Liver (tissue), 9 donors: ENCODE data around the gene PFKFB3. TPM values are rescaled to one million over a fixed set of nuclear protein-coding genes. Genes with fewer than 3 reads are reported as not detected.
A peak's percentile ranks its signal among the peaks of the same experiment; 100 is the strongest.

Experiments used
- DNase-seq: peaks from one replicate; pipeline ENCODE4 v3.0.0-alpha.2; 2017; ENCODE audit warnings: low spot score
- H3K27ac ChIP-seq, 2 donors: one replicate each; pipeline ENCODE4 v1.7.0; 2013; ENCODE audit warnings: inconsistent platforms in 2 of 2, low read length in 2 of 2, control low read depth in 1 of 2, low read depth in 1 of 2, mild to moderate bottlenecking in 1 of 2
- H3K27me3 ChIP-seq, 4 donors: one replicate each; pipeline versions ENCODE4 v1.6.1 to v1.7.0; 2013; ENCODE audit warnings: low read length in 3 of 4, inconsistent platforms in 1 of 4, mild to moderate bottlenecking in 1 of 4, moderate library complexity in 1 of 4; ENCODE audit not compliant: control insufficient read depth in 4 of 4, insufficient read depth in 4 of 4
- H3K36me3 ChIP-seq, 4 donors: one replicate each; pipeline versions ENCODE4 v1.6.1 to v1.7.0; 2013; ENCODE audit warnings: low read length in 3 of 4, mild to moderate bottlenecking in 3 of 4, low read depth in 1 of 4, moderate library complexity in 1 of 4; ENCODE audit not compliant: control insufficient read depth in 4 of 4, insufficient read depth in 3 of 4
- H3K4me1 ChIP-seq, 4 donors: one replicate each; pipeline versions ENCODE4 v1.6.1 to v1.7.0; 2013; ENCODE audit warnings: low read length in 3 of 4, mild to moderate bottlenecking in 3 of 4, moderate library complexity in 1 of 4; ENCODE audit not compliant: control insufficient read depth in 4 of 4, insufficient read depth in 4 of 4
- H3K4me3 ChIP-seq, 3 donors: one replicate each; pipeline versions ENCODE4 v1.6.1 to v1.7.0; 2013; ENCODE audit warnings: low read length in 3 of 3, control low read depth in 1 of 3, low read depth in 1 of 3, mild to moderate bottlenecking in 1 of 3
- H3K9ac ChIP-seq, 2 donors: one replicate each; pipeline ENCODE4 v1.7.0; 2013; ENCODE audit warnings: low read length in 2 of 2, mild to moderate bottlenecking in 2 of 2, moderate library complexity in 2 of 2, control low read depth in 1 of 2, low read depth in 1 of 2
- H3K9me3 ChIP-seq, 4 donors: one replicate each; pipeline versions ENCODE4 v1.6.1 to v1.7.0; 2013; ENCODE audit warnings: low read length in 3 of 4; ENCODE audit not compliant: control insufficient read depth in 4 of 4
- ATF3 ChIP-seq: IDR thresholded peaks from 2 replicates; pipeline ENCODE4 v1.6.1; 2016; ENCODE audit warnings: antibody characterized with exemption
- CTCF ChIP-seq: fragments of 150-350 bp; IDR thresholded peaks from 2 replicates; pipeline ENCODE4 v1.5.1; 2017; ENCODE audit warnings: improper control_type of control experiment, low read depth, low read length; ENCODE audit not compliant: missing input control
- EGR1 ChIP-seq, 2 donors: IDR thresholded peaks; 2 replicates each; pipeline ENCODE4 v1.6.1; 2016 to 2018; ENCODE audit warnings: antibody characterized with exemption in 2 of 2, low read depth in 2 of 2
- FOXA1 ChIP-seq: IDR thresholded peaks from 2 replicates; pipeline ENCODE4 v1.6.1; 2016; ENCODE audit warnings: antibody characterized with exemption
- FOXA2 ChIP-seq: IDR thresholded peaks from 2 replicates; pipeline ENCODE4 v1.6.1; 2016; ENCODE audit warnings: antibody characterized with exemption
- GABPA ChIP-seq, 2 donors: IDR thresholded peaks in 1 of 2; conservative IDR thresholded peaks in 1 of 2; 2 replicates each; pipeline ENCODE4 v1.6.1; 2016; ENCODE audit warnings: antibody characterized with exemption in 2 of 2, mild to moderate bottlenecking in 1 of 2, moderate library complexity in 1 of 2
- HNF4A ChIP-seq, 2 donors: conservative IDR thresholded peaks; 2 replicates each; pipeline ENCODE4 v1.6.1; 2016; ENCODE audit warnings: antibody characterized with exemption in 2 of 2, mild to moderate bottlenecking in 2 of 2
- HNF4G ChIP-seq: IDR thresholded peaks from 2 replicates; pipeline ENCODE4 v1.6.1; 2016; ENCODE audit warnings: antibody characterized with exemption
- JUND ChIP-seq, 2 donors: IDR thresholded peaks; 2 replicates each; pipeline ENCODE4 v1.6.1; 2016; ENCODE audit warnings: antibody characterized with exemption in 2 of 2
- NR2F2 ChIP-seq: IDR thresholded peaks from 2 replicates; pipeline ENCODE4 v1.6.1; 2016; ENCODE audit warnings: antibody characterized with exemption
- RAD21 ChIP-seq, 2 donors: IDR thresholded peaks; 2 replicates each; pipeline ENCODE4 v1.6.1; 2016; ENCODE audit warnings: antibody characterized with exemption in 2 of 2, mild to moderate bottlenecking in 2 of 2
- REST ChIP-seq: IDR thresholded peaks from 2 replicates; pipeline ENCODE4 v1.6.1; 2016; ENCODE audit warnings: antibody characterized with exemption, mild to moderate bottlenecking
- RXRA ChIP-seq, 2 donors: IDR thresholded peaks; 2 replicates each; pipeline ENCODE4 v1.6.1; 2017 to 2018; ENCODE audit warnings: antibody characterized with exemption in 2 of 2, mild to moderate bottlenecking in 1 of 2
- SP1 ChIP-seq: IDR thresholded peaks from 2 replicates; pipeline ENCODE4 v1.6.1; 2018; ENCODE audit warnings: antibody characterized with exemption, mild to moderate bottlenecking
- TAF1 ChIP-seq: conservative IDR thresholded peaks from 2 replicates; pipeline ENCODE4 v1.6.1; 2016; ENCODE audit warnings: antibody characterized with exemption, mild to moderate bottlenecking
- YY1 ChIP-seq: IDR thresholded peaks from 2 replicates; pipeline ENCODE4 v1.6.1; 2016; ENCODE audit warnings: antibody characterized with exemption, mild to moderate bottlenecking
- ZBTB33 ChIP-seq: IDR thresholded peaks from 2 replicates; pipeline ENCODE4 v1.6.1; 2016; ENCODE audit warnings: antibody characterized with exemption
- WGBS: extraction: QIAGEN DNeasy Blood & Tissue Kit; methylation state at CpG from one replicate; pipeline ENCODE4 v1.1.7; 2013; 5-methylcytosine and 5-hydroxymethylcytosine counted together
- polyA plus RNA-seq, 2 donors: library from polyadenylated mRNA; stranded (reverse) in 1 of 2; unstranded in 1 of 2; fragments of 200-250 nt in 1 of 2; fragments of >200 nt in 1 of 2; fragmentation: Nextera tagmentation in 1 of 2; extraction: Ambion mirVana in 1 of 2; gene quantifications; one replicate each; pipeline versions ENCODE4 v1.2.1 to v1.2.3, GENCODE V29; 2013 to 2015
- total RNA-seq, 2 donors: library from RNA; depleted of rRNA; stranded (reverse); fragments of >200 nt; gene quantifications; one replicate each; pipeline ENCODE4 v1.2.3, GENCODE V29; 2014
- TF ChIP-seq, protein P1 (sequence below): IDR thresholded peaks from 2 replicates; pipeline ENCODE4 v1.6.1; 2016; ENCODE audit warnings: antibody characterized with exemption
- donor health status: healthy.
- donor health status: healthy.
- donor health status: healthy.
- donor health status: healthy.
- donor health status: healthy.

The PFKFB3 gene
- total and polyA plus RNA-seq, 4 donors, result 1.6 to 9.1 (median 5.8) TPM

- Histone ChIP-seq H3K36me3 (no peaks in the 10 kb centered on the region), H3K27ac (peak overlapping the region in 1 of 2 donors; percentile 58), H3K4me3 (no peak overlapping the region), H3K9me3 (no peaks in the 10 kb centered on the region), H3K4me1 (peaks cover 0 to 16% (median 9%) of the 10 kb centered on the region in 4 donors), H3K9ac (no peak overlapping the region), H3K27me3 (no peaks in the 10 kb centered on the region)
- 81% methylated on average over 7 of the region's 7 CpGs for WGBS
- TF ChIP-seq NR2F2 (no peak), YY1 (no peak)
- no peak for DNase-seq
Measured at GRCh38 chr10:6270951-6271350, 68.2 kb downstream of the PFKFB3 start.

DNA sequence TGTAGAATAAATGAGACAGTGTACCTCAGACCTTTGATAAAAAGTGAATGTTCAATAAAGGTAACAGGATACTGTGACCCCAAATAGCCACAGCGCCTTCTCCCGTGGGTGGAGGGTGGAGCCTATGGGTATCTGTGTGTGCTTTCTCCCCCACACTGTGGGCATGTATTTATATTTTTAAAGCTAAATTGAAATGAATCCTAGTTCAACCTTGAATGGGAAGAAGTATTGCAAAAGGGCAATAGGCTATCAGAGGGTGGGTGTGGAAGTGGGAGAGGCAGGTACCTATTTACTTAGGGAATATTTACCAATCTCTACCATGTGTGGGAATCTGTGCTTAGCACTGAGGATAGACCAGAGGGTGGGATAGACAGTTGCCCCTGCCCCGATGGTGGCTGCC, 68.9 kb downstream of the PFKFB3 start:
- no peak overlapping the region for H3K4me3 ChIP-seq
- no peaks in the 10 kb centered on the region for H3K9me3 ChIP-seq
- peak overlapping the region; percentile 44 to 58 for H3K27ac ChIP-seq
- WGBS, result 31% methylated on average over 3 of the region's 3 CpGs
- H3K27me3 ChIP-seq, result no peaks in the 10 kb centered on the region
- DNase-seq, result no peak
- no peaks in the 10 kb centered on the region for H3K36me3 ChIP-seq
- TF ChIP-seq RXRA (IDR thresholded peaks at IDR 0.05) (peak; percentile 33 to 91), HNF4G (no peak), NR2F2 (peak; percentile 18), ZBTB33 (peak; percentile 78), JUND (IDR thresholded peaks at IDR 0.05) (peak in 1 of 2 donors; percentile 38), FOXA1 (peak; percentile 93), SP1 (peak; percentile 46), HNF4A (conservative IDR thresholded peaks at IDR 0.05) (peak; percentile 27 to 69), REST (peak; percentile 62), RAD21 (IDR thresholded peaks at IDR 0.05) (peak in 1 of 2 donors; percentile 48), EGR1 (IDR thresholded peaks at IDR 0.05; ENCODE audit: low read depth in 2 of 2) (peak; percentile 41 to 86), ATF3 (no peak), CTCF (no peak), TAF1 (no peak), YY1 (peak; percentile 36), FOXA2 (peak; percentile 94), GABPA (IDR thresholded peaks at IDR 0.05 in 1 of 2, conservative IDR thresholded peaks at IDR 0.05 in 1 of 2) (peak in 1 of 2 donors; percentile 41)
- TF ChIP-seq, protein P1, sequence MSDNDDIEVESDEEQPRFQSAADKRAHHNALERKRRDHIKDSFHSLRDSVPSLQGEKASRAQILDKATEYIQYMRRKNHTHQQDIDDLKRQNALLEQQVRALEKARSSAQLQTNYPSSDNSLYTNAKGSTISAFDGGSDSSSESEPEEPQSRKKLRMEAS, result peak; percentile 66
- peaks cover 0 to 18% (median 9%) of the 10 kb centered on the region in 4 donors for H3K4me1 ChIP-seq
- no peak overlapping the region for H3K9ac ChIP-seq
